WI38 (cell line): ENCODE measurements around the gene LMBR1.

ENCODE experiments used
- H3K4me3 ChIP-seq: 2 replicates; pipeline ENCODE4 v1.5.1; 2011; ENCODE audit warnings: low read depth, mild to moderate bottlenecking, control low read depth, low read length
- CTCF ChIP-seq: IDR thresholded peaks from 2 replicates; pipeline ENCODE4 v1.5.1; 2012; ENCODE audit warnings: low read depth, mild to moderate bottlenecking, control low read depth, low read length

LMBR1 gene

DNA sequence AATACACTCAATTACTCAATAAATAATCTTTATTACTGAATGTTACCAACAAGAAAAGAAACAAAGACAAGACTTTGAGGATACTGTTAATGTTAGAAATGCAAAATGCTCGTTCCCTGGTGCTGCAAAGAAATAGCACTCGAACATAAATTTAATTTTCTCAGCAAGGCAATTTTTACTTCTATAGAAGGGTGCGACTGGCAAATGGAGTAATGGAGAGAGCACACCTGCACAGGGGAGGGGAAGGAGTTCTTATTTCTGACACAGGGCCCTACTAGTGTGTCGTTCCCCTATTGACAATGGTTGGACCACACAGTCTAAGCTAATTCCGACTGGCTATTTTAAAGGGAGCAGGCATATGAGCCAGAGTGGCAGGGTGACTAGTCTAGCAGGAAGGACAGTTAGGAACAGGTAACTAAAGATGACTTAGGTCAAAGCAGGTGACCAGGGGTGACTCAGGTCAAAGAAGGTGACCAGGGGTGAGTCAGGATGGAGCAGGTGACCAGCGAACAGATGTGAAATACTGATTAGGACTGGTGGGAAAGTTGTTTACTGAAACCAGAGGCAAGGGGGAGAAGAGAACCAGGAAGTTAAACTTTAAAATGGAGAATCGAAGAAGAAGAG is 133.3 kb downstream of the LMBR1 start:
- H3K4me3 ChIP-seq, result no peak overlapping the region
- TF ChIP-seq CTCF, result no peak

DNA sequence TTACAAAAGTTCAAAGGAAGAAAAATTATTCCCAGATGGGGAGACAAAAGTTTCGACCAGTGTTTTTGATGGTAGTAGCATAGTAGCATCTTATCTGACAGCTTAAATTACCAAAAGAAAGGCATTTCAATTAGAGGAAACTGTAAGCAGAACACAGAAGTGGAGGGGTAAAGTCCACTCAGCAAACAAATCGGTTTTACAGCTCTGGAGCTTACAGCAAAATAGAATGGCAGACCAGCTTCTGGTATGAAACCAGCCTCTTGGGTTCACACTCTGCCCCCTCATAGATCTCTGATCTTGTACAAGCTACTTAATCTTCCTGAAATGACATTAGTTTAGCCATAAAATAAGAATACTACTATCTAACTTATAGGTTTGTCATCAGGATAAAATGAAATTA is 133.8 kb downstream of the LMBR1 start:
- TF ChIP-seq CTCF, result no peak
- H3K4me3 ChIP-seq, result no peak overlapping the region

GRCh38 chr7:156754201-156754600 is 138.8 kb downstream of the LMBR1 start:
- no peak overlapping the region for H3K4me3 ChIP-seq
- no peak for TF ChIP-seq CTCF

GRCh38 chr7:156753630-156754029 is 139.4 kb downstream of the LMBR1 start:
- no peak for TF ChIP-seq CTCF
- H3K4me3 ChIP-seq, result no peak overlapping the region

GRCh38 chr7:156753229-156753560 is 139.8 kb downstream of the LMBR1 start:
- TF ChIP-seq CTCF, result no peak

DNA sequence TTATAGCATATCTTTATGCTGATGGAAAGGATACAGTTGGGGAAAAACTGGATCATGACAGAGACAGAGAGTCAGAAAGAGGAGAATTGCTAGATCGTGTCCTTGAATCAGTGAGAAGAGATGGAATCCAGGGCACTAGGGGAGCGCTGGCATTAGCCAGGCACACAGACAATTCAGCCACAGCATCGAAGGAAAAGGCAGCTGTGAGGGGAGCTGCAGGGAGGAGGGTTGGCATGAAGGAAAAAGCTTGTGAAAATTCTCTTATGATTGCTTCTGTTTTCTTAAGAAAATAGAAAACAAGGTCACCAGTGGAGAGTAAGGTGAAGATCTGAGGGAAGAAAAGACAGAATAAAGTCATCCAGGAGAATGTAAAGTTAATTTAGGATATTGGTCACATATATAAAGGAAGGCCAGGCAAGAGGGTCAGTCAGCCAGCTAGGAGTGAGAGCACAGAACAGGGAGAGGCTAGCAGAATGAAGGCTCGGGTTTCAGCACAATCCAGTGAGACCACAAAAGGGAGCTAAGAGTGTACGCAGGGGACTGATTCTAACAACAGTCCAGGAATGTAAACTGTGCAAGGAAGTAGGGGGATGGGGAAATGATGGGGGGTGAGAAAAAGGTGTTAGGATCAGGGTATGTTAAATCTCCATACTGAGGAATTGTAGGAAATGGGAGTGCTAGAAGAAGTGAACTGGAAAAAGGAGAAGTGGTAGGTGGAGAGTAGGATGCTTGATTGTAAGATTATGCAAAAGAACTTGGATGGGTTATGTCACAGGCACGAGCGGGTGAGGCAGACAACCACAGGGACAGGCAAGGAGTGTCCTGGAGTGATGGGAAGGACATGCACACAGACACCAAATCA is 140.4 kb downstream of the LMBR1 start:
- no peak for TF ChIP-seq CTCF
- no peak overlapping the region for H3K4me3 ChIP-seq

More at GRCh38 chr7:156753229-156753560, 139.8 kb downstream of the LMBR1 start:
- no peak overlapping the region for H3K4me3 ChIP-seq

- TF ChIP-seq CTCF, result no peak
- H3K4me3 ChIP-seq, result no peak overlapping the region
Measured at GRCh38 chr7:156751319-156751718, 141.7 kb downstream of the LMBR1 start.
